ACHN (cell line): ENCODE data around the gene OR5H1.
A peak's percentile ranks its signal among the peaks of the same experiment; 100 is the strongest.
"Not testable (repeated sequence)": the region's sequence is repeated elsewhere in the genome, so short reads cannot be mapped to it uniquely, and the experiment has no call there.

Experiments used
- DNase-seq: peaks from one replicate; pipeline ENCODE4 v3.0.0-alpha.2; 2015
- in situ Hi-C: cut with HindIII; loops from 2 replicates; pipeline ENCODE4 v1.10.0; 2017; ENCODE audit warnings: low sequenced_read_pairs, low pct_ligation_motif_present, low pct_unique_long_range_greater_than_20kb

Gene OR5H1

DNA sequence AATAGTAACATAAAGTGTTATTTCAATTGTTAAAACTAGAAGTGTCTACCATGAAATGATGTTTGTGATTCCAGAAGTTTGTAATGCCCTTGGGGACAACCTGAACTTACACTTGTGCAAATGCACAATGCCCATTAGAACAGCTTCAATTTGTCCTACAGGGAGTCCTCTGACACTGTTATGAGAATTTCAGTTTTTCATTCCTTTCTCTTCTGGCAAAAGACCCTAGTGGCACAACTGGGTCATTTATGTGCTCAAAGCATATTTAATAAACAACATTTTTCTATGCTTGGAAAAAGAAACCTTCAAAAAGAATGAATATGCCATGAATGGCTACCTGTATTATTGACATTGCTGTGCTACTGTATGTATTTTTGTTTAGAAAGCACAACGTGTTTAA, at the start of gene OR5H1:
Gene OR5H1 (plus strand): TSS at position 301 of the 400 bp plus-strand sequence. CDS start 1,977 bp downstream, outside the sequence.
- no peak for DNase-seq
- in situ Hi-C loops: no loop called here

DNA sequence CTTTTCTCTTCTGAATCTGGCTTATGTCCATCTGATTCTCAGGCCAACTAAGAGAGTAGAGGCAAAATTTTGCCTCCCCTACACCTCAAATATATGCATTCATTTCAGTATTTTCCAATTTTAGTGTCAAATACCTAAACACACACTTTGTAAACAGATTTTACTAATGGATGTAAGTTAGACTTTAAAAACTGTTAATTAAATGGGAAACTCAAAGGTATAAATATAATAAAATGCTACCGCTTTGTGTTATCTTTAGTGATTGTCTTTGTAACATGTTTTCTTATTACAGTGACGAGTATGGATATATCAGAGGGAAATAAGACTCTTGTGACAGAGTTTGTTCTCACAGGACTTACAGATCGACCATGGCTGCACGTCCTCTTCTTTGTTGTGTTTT, 43.6 kb upstream of the OR5H1 start, which contains the start of gene OR5AC2:
Gene OR5AC2 (plus strand): TSS at position 301 of the 400 bp plus-strand sequence. CDS start 0 bp downstream, at position 301.
- no peak for DNase-seq
- in situ Hi-C loops: no loop called here

DNA sequence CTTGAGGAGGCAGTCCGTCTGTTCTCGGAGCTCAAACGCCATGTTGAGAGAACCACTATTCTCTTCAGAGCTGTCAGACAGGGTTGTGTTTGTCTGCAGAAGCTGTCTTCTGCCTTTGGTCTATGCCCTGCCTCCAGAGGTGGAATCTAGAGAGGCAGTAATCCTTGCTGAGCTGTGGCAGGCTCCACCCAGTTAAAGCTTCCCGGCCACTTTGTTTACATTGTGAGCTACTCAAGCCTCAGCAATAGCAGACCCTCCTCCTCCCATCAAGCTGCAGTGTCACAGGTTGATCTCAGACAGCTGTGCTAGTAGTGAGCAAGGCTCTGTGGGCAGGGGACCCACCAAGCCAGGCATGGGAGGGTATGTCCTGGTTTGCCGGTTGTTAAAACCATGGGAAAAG, 34.6 kb upstream of the OR5H1 start:
- in situ Hi-C loops: no loop called here
- no peak for DNase-seq

DNA sequence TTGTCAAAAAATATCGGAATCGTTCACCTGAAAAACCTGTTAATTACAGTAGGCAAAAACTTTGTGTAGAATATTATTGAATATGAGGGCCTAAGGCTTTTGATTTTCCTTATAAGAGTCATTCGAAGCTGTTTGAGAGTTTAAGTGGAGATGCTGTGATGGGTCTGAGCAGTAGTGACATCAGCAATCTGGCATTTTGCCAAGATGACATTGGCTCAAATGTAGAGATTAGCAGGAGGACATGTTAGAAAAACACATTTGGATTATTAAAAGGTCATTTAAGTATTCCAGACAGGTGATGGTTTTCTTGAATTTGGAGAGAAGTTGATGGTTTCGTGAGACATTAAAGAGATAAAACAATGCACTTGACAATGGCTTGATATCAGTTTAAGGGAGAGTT, 30.7 kb upstream of the OR5H1 start:
- no peak for DNase-seq
- in situ Hi-C loops: no loop called here

DNA sequence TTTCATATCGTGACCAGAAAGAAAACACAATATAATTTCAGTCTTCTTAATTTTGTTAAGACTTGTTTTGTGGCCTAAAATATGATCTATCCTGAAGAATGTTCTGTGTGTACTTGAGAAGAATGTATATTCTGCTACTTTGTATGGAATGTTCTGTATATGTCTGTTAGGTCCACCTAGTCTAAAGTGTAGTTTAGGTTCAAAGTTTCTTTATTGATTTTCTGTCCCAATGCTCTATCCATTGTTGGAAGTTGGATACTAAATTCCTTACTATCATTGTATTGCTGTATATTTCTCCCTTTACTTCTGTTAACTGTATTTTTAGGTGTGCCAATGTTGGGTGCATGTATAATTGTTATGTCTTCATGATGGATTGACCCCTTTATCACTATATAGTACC, 22.4 kb upstream of the OR5H1 start:
- in situ Hi-C loops: no loop called here

DNA sequence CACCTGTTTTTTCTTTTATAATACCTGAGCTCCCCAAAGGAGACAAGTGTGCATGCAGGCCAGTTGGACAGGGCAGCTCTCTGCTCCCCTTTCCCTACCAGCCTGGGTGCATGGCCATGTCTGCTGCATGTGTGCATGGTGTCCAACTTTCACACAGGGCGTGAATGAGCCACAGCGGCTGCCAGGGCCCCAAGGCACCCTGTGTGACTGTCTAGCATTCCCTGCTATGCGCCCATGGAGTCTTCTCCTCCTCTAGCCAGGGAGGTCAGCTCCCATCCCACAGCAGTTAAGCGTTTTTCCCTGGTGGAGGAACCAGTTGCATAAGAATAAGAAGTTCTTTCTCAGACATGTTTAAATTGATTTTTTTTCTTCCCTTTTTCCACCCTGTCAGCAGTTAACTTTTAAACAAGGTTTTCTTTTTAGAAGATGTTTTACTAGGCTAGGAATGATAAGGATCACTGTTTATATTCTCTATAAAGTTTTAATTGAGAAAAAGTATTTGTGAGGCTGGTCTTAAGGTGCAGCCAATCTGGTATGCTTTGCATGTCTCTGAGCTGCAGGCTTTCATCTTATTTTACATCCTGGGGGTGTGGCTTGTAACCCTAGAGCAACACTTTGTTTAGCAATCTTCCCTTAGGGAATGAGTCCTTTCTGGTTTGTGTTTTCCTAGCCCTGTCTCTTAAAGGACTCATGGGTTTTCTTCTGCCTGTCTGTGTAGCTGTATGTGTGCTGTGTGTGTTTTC, 20.5 kb upstream of the OR5H1 start:
- in situ Hi-C loops: no loop called here
- DNase-seq: no peak

More for the DNA sequence above, 22.4 kb upstream of the OR5H1 start:
- no peak for DNase-seq

DNA sequence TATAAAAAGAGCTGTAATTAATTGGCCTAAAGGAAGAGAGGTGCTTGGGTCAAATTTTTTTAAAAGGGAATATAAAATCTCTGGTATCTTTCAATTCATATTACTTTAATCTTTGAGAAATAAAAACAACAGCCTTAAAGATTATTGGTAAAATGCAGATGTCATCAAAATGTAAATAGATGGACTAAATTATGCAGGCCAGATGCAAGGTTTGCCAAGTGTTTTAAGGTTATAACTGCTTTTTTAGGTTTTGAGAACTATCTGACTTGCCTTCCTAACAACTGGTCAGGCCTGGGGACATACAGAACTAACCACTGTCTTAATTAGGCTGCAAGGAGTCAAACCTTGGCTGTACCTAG, 20.0 kb upstream of the OR5H1 start:
- no peak for DNase-seq
- in situ Hi-C loops: no loop called here

DNA sequence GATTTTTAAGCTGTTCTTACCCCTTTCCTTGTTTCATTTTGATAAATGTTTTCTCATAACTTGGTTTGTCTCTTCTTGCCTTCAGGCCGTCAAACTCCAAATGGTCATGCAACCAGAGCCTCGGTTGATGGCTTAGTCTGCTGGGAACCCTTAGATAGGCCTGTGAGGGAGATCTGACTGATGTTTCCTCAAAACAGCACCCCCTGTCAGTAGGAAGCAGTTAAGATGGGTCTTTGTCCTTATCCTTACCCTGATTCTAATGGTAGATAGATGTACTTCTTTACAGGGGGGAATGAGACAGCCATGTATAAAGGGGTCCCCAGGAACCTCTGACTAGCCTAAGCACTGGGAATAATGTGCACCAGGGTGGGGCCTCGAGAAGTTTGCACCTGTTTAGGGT, 16.3 kb upstream of the OR5H1 start:
- in situ Hi-C loops: no loop called here
- DNase-seq: no peak

DNA sequence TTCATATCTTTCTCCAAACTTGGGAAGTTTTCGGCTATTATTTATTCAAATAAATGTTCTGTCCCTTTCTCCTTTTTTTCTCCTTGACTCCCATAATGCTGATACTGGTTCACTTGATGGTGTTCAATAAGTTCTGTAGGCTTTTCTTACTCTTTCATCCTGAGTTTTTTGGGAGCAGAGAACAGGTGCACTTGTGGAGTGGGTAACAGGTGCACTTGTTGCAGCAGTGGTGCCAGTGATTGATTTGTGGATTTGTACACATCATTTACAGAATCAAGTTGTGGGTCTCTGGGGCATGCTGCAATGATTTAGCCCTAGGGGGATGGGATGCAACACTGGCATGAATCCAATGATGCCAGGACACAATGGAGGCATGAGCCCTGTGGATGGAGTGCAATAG, 14.8 kb upstream of the OR5H1 start:
- in situ Hi-C loops: no loop called here
- no peak for DNase-seq

DNA sequence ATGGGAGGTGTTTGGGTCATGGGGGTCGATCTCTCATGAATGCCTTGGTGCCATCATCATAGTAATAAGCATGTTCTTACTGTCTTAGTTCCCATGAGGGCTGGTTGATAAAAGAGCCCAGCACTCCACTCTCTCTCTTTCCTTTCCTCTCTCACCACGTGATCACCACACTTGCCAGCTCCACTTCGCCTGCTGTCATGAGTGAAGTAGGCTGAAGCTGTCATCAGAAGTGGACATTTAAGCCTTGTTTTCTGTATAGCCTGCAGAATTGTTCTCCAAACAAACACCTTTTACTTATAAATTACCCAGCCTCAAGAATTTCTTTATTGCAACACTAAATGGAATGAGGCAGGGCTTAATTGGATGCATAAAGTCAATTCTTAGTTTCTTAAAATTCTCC, 6.1 kb downstream of the OR5H1 start:
- DNase-seq: no peak
- in situ Hi-C loops: no loop called here

DNA sequence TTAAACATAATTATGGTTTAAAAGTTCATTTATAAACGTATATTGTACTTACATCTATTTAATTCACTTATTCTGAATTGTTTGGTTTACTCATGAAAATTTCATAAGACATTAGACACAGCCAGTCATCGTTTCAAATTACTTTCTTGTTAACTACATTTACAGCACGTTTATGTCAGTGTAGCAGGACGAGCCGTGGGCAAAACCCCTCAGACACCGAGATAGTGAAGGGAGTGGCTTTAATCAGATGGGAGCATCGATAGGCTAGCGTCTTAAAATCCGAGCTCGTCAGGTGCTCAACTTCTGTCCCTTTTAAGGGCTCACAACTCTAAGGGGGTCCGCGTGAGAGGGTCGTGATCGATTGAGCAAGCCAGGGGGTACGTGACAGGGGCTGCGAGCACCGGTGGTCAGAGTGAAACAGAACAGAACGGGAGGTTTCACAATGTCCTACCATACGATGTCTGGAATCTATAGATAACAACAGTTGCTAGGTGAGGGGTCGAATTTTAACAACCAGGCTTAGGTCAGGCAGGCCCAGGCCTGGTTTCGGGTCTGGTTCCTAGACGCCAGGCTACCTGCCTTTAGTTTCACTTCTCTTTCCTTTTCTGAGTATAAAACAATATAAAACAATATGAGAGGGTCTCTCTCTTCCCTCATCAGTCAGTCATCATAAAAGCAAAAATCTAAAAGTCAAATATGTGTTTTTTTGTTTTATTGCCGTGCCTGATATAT, 7.5 kb downstream of the OR5H1 start:
- in situ Hi-C loops, DNase-seq: not testable (repeated sequence)

DNA sequence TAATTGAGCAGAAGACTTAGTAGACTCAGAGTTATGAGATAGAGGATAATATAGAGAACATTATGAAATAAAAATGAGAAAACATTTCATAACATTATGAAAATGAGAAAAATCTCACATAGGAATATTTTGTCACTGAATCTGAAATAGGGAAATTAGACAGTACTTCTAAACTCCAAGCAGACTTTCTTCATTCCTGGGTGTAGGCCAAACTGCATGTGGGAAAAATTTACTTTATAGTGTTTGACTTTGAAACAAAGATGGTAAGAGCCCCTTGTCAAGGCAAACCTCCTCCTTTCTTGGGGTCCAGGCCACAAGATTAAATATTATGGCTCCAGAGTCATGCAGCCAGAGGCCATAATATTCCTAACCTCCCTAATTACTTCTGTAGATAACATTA, 10.0 kb downstream of the OR5H1 start:
- in situ Hi-C loops: no loop called here
- no peak for DNase-seq

DNA sequence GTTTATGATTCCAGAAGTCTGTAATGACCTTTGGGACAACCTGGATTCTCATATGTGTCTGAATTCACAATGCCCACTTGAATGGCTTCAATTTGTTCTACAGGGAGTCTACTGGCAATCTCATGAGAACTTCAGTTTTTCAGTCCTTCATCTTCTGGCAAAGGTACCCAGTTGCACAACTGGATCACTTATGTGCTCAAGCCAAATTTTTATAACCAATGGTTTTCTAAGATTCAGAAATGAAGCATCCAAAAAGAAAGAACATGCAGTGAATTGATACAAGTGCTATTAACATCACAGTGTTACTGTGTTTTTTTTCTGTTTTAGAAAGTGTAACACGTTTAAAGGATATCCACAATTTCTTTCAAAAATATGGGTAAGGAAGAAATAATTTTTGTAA, 16.7 kb downstream of the OR5H1 start, which contains the start of gene OR5H14:
Gene OR5H14 (plus strand): TSS at position 301 of the 400 bp plus-strand sequence. CDS start 1,907 bp downstream, outside the sequence.
- in situ Hi-C loops: no loop called here
- DNase-seq: no peak

DNA sequence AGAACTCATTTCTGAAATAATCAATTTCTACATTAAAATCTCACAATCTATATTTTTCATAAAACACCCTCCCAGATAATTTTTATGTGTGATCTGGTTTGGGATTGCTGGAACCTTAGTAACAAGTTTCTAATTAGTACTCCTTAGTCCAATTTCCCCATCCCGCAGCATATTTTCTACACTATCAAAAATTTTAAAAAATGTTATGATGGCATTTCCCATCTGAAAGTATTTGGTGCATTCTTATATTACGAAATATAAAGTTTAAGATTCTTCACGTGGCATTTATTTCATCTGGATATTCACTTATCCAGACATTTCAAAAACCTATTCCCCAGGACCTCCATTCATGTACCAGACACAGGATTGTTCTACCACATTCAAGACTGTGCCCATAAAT, 18.2 kb downstream of the OR5H1 start:
- in situ Hi-C loops: no loop called here
- no peak for DNase-seq

DNA sequence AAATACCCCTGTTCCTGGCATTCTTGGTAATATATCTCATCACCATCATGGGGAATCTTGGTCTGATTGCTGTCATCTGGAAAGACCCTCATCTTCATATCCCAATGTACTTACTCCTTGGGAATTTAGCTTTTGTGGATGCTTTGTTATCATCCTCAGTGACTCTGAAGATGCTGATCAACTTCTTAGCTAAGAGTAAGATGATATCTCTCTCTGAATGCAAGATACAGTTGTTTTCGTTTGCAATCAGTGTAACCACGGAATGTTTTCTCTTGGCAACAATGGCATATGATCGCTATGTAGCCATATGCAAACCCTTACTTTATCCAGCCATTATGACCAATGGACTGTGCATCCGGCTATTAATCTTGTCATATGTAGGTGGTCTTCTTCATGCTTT, 18.9 kb downstream of the OR5H1 start:
- in situ Hi-C loops, DNase-seq: not testable (repeated sequence)

DNA sequence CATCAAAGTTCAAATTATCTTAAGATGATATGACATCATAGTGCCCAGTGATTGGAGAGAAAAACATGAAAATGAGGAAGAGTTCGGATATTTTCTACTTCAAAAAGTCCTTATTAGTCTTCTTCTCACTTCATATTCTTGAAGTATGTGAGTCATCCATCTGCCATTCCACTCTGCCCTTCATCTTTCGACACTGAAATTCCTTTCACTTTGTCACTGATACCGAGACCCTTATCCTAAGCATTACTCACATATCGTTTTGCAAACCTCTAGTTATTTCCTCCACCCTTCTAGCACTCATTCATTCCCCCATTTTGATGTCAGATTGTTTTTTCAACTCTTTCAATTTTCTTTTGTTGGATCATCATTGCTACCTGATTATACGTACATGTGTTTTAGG, 20.7 kb downstream of the OR5H1 start:
- in situ Hi-C loops: no loop called here

DNA sequence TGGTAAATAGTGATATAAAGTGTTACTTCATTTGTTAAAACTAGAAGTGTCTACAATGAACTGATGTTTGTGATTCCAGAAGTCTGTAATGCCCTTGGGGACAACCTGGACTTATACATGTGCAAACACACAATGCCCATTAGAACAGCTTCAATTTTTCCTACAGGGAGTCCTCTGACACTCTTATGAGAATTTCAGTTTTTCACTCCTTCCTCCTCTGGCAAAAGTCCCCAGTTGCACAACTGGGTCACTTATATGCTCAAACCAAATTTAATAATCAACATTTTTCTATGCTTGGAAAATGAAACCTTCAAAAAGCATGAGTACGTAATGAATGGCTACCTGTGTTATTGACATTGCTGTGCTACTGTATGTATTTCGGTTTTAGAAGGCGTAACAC, 35.9 kb downstream of the OR5H1 start, which contains the start of gene OR5H15:
Gene OR5H15 (plus strand): TSS at position 301 of the 400 bp plus-strand sequence. CDS start 2,004 bp downstream, outside the sequence.
- no peak for DNase-seq
- in situ Hi-C loops: no loop called here

More for the DNA sequence above, 20.7 kb downstream of the OR5H1 start:
- no peak for DNase-seq

DNA sequence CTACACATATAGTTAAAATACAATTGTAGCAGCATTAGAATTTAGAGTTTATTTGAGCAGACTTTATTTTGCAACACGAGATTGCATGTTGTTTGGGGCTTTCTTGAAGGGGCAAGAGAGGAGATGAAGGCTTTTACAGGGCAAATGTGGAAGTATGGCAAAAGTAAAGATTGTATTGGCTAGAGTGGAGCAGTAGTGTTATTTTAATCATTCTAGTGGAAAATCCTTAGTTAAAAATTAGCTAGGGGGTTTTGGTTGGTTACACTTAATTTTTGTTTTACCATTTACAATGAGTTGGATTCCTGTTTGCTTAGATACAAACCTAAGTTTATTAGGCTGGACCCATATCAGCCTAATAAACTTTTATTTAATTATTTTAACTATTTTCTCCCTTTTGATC, 40.5 kb downstream of the OR5H1 start:
- in situ Hi-C loops: no loop called here
- DNase-seq: peak; percentile 8

DNA sequence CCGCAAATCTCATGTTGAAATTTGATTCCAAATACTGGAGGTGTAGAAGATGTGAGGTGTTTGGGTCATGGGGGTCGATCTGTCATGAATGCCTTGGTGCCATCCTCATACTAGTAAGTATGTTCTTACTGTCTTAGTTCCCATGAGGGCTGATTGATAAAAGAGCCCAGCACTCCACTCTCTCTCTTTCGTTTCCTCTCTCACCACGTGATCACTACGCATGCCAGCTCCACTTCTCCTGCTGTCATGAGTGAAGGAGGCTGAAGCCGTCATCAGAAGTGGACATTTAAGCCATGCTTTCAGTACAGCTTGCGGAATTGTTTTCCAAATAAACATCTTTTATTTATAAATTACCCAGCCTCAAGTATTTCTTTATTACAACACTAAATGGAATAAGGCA, 42.1 kb downstream of the OR5H1 start:
- no peak for DNase-seq
- in situ Hi-C loops: no loop called here
